ENCODE data around the gene CLPTM1L.

The CLPTM1L gene

DNA sequence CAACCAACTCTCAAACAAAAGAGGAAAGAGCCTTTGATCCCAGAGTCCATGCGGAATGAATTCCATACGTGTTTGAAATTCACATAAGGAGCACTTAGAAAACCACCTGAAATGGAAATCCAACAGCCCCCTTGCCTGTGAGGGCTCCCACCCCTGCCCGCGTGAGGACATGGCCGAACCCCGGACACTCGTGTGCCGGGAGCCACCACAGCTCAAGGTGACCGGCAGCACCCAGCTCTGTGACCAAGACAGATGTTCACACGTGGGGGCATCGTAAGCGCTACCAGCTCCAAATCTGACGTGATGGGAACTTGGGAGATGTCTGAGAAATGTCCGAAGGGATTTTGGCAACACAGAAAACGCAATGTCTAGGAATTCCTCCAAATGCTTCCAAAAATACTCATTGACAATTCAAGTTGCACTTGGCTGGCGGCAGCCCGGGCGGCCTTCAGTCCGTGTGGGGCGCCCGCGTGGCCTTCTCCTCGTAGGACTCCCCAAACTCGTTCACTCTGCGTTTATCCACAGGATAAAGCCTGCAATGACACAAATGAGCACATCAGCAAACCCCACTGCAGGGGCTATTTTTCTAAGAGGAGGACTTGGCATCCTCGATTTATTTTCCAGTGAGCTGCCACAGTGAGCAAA lies 26.9 kb downstream of the CLPTM1L start:
- in situ Hi-C loops (cut with HindIII; ENCODE audit: low sequenced_read_pairs), result no loop called here
- TF ChIP-seq, protein P1, sequence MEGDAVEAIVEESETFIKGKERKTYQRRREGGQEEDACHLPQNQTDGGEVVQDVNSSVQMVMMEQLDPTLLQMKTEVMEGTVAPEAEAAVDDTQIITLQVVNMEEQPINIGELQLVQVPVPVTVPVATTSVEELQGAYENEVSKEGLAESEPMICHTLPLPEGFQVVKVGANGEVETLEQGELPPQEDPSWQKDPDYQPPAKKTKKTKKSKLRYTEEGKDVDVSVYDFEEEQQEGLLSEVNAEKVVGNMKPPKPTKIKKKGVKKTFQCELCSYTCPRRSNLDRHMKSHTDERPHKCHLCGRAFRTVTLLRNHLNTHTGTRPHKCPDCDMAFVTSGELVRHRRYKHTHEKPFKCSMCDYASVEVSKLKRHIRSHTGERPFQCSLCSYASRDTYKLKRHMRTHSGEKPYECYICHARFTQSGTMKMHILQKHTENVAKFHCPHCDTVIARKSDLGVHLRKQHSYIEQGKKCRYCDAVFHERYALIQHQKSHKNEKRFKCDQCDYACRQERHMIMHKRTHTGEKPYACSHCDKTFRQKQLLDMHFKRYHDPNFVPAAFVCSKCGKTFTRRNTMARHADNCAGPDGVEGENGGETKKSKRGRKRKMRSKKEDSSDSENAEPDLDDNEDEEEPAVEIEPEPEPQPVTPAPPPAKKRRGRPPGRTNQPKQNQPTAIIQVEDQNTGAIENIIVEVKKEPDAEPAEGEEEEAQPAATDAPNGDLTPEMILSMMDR (IDR thresholded peaks at IDR 0.05; ENCODE audit: low read depth, low read length), result no peak
- H3K4me3 ChIP-seq (ENCODE audit: low read depth, low read length), result no peak overlapping the region
- no peak for DNase-seq (ENCODE audit: low read depth, low spot score)

DNA sequence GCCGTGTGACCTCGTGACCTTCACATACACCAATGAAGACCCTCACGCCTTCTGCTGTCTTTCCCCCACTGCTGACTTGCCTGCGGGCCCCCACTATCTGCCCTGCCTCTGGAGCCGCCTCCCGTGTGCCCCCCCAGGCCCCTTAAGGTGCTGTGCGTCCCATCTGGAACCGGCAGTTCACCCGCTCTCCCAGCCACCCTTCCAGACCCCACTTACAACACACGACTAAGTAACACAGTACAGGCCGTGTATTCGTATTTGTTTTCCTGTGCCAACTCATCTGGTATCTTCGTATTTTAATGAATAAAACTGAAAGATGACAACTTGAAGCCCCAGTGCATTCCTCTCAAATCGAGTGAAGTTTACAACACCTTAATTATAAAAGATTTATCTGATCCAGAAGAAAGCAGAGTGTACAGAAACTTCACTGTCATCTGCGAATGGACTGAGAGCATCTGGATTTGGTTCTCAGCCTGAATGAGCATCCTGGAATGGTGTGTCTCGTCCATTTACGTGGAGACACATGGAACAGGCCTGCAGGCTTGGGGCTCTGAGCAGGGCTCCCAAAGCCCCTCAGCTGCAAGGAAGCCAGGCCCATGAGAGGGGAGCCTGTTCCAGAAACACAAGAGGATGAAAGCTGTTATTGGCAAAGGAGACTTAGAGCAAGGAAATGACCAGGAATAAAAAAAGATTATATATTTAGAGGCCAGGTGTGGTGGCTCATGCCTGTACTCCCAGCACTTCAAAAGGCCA lies 28.1 kb downstream of the CLPTM1L start:
- in situ Hi-C loops (cut with HindIII; ENCODE audit: low sequenced_read_pairs), result no loop called here
- DNase-seq (ENCODE audit: low read depth, low spot score), result no peak
- TF ChIP-seq, protein P1 (IDR thresholded peaks at IDR 0.05; ENCODE audit: low read depth, low read length), result no peak
- no peak overlapping the region for H3K4me3 ChIP-seq (ENCODE audit: low read depth, low read length)

DNA sequence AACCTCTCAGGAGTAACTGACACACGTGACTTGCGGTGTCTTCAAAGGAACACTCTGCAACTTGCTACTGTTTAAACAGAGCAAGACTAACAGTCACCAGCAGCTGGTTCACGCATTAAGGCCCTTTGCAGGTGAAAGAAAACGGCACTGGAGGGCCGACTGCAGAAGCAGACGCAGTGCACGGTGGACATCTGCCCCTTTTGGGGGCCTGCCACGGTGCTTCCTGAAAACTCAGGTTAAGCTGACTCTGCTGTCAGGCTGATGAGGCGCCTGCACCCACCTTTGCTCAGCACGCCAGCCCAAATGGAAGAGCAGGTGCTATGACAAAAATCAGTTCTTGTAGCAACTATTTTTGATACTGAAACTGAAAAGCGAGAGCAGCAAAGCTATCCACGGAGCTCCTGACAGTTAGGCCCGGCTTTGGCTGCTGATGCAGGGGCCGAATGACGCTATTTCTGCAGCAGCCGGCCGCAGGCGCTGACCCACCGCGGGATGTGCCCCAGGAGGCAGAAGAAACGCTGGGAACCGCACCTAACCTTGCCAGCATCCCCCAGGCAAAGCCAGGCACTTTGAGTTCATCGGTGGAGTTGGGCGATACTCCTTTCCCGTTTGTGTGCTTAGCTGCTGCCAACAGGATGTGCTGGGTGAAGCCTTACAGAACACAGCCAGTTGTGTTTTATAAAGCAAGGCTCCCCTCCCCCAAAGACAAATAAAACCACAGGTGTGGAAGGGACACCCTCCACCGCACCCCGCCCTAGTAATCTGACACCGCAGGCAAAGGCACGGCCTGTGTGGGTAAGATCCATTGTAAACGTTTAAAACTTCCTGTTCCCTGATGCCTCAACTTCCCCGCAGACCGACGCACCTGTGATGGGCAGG lies 29.0 kb downstream of the CLPTM1L start:
- TF ChIP-seq, protein P1 (IDR thresholded peaks at IDR 0.05; ENCODE audit: low read depth, low read length), result no peak
- peak; percentile 2 for DNase-seq (ENCODE audit: low read depth, low spot score)
- no peak overlapping the region for H3K4me3 ChIP-seq (ENCODE audit: low read depth, low read length)
- in situ Hi-C loops (cut with HindIII; ENCODE audit: low sequenced_read_pairs), result no loop called here

DNA sequence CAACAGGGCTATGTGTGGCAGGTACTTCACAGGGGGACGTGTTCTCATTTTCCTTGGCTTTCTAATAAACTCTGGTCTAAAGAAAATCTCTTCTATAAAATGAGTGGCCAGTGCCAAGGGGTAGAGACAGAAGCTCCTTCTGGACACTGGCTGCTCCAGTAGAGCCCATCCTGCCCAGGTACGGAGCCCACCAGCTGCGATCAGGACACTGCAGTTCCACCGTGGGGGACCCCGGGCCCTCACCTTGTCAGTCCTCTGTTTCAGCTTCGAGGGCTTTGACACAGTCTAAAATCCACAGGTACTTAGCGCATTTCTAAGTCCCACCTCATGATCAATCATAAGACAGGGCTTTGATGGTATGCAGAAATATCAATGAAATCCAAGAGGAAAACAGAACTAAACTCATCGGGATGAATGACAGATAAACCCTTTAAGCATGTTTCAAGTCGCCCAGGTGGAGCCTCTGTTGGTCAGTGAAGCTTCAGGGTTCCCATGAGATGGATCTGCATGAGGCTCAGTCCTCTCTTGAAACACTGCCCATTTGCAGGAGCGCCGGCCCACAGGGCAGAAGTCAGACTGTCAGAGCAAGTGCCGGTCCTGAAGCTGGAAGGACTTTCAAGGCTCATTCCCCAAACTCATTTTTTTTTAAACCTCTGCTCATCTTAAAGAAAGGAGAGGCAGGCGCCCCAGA lies 29.7 kb downstream of the CLPTM1L start:
- TF ChIP-seq, protein P1 (IDR thresholded peaks at IDR 0.05; ENCODE audit: low read depth, low read length), result no peak
- in situ Hi-C loops (cut with HindIII; ENCODE audit: low sequenced_read_pairs), result no loop called here
- H3K4me3 ChIP-seq (ENCODE audit: low read depth, low read length), result no peak overlapping the region
- no peak for DNase-seq (ENCODE audit: low read depth, low spot score)

DNA sequence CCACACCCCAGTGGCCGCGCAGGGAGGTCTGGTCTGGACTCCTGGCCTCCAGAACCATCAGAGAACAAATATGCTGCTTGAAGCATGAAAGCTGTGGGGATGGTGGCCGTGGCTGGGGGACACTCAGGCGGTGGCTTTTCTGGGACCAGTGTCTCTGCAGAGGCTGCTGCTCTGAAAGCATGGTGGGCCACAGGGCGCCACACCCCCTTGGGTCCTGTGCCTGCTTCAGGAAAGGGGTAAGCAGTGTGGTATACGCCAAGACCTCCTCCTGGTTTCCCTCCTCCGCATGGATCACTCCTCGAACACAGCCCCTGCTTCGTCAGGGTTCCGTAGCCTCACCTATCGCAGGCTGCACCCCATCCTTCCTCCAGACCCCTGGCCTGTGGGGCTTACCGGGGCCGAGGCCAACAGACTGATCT lies 30.3 kb downstream of the CLPTM1L start:
- in situ Hi-C loops (cut with HindIII; ENCODE audit: low sequenced_read_pairs), result no loop called here
- no peak for DNase-seq (ENCODE audit: low read depth, low spot score)
- TF ChIP-seq, protein P1 (IDR thresholded peaks at IDR 0.05; ENCODE audit: low read depth, low read length), result no peak

More for the DNA sequence above, 30.3 kb downstream of the CLPTM1L start:
- no peak overlapping the region for H3K4me3 ChIP-seq (ENCODE audit: low read depth, low read length)
